HPDE6-E6E7 (cell line): ENCODE measurements around the gene MXD1.
"Not testable (repeated sequence)": the region's sequence is repeated elsewhere in the genome, so short reads cannot be mapped to it uniquely, and the experiment has no call there.

ENCODE experiments used
- DNase-seq: peaks from one replicate; pipeline ENCODE4 v3.0.0; 2011; ENCODE audit warnings: missing footprints; ENCODE audit errors: extremely low spot score

MXD1 gene

GRCh38 chr2:69933254-69933828, 18.4 kb downstream of the MXD1 start:
- no peak for DNase-seq

DNA sequence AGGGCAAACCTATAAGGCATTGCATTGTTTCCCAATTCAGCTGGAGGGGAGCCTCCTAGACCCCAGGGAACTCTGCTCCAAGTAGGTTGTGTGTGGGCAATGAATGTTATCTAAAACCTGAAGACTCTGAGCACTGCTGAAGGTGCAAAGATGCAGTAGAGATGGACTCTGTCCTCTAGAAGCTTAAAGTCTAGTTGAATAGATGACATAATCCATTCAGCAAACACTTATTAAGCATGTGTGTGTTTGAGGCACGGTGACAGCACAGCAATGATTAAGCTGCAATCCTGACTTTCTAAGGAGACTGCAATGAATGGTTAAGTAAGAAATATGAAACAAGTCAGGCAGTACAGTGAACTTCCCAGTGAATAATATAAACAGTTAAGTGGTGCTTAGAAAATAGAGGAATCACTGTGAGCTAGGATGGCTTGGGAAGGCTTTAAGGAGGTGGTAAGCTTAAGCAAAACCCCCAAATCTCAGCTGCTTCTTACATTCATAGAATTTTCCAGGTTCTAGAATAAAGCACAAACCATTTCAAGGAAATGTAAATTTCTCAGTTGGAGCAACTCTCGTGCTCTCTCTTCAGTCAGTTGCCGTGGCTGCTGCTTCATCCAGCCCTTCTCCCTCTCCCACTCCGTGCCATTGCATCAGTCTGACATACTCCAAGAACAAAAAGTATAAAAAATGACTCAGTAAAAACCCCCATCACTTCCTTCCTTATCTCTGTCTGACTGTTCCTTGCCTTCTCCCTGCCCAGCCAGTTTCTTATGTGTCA, 19.1 kb downstream of the MXD1 start:
- peak; percentile 82 for DNase-seq

- DNase-seq, result no peak
Measured at GRCh38 chr2:69934614-69934908, 19.7 kb downstream of the MXD1 start.

GRCh38 chr2:69935011-69935410, 20.1 kb downstream of the MXD1 start:
- no peak for DNase-seq

DNA sequence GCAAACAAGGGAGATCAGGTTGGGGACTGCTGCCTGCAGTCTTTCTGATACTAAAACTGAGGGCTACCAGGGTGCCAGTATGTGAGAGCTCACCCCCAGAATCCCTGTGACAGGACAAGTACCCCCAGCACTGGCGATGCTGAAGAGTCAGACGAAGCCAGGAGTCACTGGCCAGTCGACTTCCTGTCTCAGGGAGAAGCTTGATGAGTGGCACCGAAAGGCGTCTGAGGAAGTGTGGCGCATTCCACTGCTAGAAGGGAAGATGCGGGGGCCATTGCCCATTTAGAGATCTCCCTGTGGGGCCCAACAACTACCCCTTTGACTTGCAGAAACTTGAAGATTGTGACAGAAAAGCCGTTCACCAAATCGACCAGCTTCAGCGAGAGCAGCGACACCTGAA, 22.0 kb downstream of the MXD1 start:
- DNase-seq, result no peak

- DNase-seq, result no peak
Measured at GRCh38 chr2:69937968-69938367, 23.1 kb downstream of the MXD1 start.

DNA sequence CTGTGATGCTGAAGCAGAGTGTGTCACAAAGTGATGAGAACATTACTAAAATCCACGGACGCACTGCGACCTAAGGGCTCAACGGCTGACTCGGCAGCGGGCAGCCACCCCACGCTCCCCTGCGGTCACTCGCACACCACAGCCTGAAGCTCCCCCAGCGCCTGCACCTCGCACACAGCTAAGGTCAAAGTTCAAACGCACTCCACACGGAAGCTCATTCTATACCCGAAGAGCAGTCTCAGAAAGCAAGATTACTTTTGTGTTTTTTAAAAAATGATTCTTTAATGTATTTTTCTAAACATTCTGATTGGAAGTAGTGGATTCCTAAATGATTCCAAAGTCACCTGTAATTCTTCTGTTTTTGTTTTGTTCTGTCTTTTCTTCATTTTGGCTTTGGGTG, 24.8 kb downstream of the MXD1 start:
- no peak for DNase-seq

DNA sequence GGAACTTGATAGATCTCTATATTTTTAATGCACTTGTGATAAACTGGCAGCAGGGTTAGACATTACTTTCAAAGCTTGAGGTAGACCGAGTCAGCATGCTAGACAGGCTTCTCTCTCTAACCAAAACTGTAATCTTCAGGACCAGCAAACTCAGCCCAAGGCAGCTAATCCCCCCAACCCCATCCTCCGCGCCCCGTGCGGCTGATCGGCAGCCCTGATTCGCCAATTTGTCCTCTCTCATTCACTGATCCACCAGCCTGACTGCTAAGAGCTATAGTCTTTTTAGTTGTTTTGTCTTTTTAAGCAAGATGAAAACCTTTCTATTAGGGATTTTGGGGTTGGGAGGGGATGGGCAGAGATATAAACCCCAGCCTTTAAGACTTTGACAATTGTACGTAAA, 25.8 kb downstream of the MXD1 start:
- DNase-seq, result no peak

DNA sequence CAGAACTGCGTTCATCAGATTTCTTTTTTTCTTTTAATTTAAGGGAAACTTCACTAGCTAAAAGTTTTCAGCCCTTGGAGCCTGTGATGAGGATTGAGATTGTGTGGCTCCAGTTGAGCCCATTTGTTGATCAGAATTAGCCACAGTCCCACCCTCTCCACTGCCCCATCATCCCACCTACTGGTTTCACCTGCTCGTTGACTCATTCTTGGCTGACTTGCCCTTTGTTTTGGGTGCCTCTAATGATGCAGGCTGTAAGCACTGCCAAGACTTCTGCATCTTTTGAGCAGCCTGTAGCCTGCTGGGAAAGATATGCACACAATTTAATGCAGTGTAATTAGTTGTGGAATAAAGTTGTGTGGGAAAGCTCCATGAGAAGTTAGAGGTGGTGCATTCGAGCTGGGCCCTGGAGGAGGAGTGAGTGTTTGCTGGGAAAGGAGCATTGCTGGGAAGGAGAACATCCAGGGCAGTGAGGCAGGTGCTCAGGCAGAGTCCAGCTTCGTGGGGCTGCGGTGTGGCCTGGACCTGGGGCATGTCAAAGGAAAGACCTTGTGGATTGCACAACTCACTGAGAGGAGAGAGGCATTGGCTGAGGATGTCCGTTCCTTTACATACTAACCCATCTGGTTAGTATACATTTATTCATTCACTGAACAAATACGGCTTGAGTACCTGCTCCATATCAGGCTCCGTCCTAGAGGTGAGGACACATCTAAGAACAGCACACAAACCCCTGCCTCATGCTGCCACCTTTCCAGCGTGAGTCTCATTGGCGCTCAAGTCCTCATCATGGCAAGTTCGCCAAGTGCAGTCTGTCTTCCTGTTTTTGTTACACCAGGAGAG, 28.3 kb downstream of the MXD1 start:
- no peak for DNase-seq

- no peak for DNase-seq
Measured at GRCh38 chr2:69943843-69944525, 29.1 kb downstream of the MXD1 start.

GRCh38 chr2:69944756-69945155, 29.8 kb downstream of the MXD1 start:
- DNase-seq, result no peak

GRCh38 chr2:69945441-69945840, 30.5 kb downstream of the MXD1 start:
- peak; percentile 98 for DNase-seq

DNA sequence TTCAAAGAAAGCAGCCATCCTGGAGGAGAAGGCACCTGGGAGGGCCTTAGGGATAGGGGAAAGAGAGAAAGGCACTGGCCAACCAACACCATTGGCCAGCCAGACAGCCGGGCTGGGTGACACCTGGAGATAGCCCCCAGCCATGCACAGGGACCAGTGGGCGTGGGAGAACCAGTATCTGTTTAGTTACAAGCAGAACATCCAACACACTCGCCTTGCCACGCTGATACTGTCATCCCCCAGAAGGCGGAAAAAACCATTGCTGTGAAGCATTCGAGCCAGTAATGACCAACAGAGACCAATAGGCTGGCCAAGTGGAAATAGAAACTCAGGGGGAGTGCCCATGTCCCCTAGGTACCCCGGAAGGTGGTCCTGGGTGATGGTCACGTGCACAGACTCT, 31.0 kb downstream of the MXD1 start:
- DNase-seq, result no peak

- DNase-seq, result peak; percentile 79
Measured at GRCh38 chr2:69946351-69947324, 31.7 kb downstream of the MXD1 start.

- no peak for DNase-seq
Measured at GRCh38 chr2:69947325-69947931, 32.5 kb downstream of the MXD1 start.

- DNase-seq, result no peak
Measured at GRCh38 chr2:69948032-69948962, 33.4 kb downstream of the MXD1 start.

DNA sequence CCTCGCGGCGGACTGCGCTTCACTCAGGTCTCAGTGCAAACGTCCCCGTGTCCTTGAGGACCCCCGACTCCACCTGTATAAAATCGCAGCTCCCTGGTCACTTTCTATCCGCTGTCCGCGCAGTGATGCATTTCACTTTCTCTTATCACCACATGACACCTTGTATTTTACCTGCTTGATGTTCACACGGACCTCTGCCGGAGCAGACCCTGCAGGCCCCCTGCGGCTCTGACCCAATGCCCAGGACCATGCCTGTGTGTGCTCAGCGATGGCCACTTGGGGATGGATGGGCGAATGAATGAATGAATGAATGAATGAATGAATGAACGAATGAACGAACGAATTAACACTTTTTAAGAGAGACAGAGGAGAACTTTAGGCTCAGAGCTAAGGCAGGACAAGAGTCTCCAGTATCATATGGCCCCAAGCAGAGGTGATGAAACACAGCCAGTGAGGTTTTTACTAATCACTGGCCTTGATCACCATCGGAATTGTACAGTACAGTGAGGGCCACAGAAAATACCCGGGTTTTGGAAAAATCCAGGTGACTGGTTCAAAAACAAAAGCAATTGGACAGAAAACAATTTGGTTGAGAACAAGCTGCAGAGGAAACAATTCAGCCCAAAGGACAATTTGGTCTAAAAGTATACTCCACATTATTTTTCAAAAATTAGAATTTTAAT, 34.2 kb downstream of the MXD1 start:
- DNase-seq, result no peak

DNA sequence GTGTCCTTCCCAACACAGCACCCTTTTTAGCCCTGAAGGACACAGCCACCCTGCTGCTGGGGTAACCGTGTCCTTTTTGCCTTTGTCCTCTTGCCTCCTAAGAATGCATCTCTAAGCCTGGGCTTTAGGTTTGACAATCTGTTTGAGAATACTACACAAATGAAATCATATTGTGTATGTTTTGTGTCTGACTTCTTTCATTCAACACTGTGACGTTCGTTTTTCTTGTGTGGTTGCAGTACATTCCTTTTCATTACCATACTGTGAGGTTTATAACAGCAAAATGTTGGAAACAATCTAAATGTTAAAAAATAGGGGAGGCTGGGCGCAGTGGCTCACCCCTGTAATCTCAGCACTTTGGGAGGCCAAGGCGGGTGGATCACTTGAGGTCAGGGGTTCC, 35.3 kb downstream of the MXD1 start:
- no peak for DNase-seq

DNA sequence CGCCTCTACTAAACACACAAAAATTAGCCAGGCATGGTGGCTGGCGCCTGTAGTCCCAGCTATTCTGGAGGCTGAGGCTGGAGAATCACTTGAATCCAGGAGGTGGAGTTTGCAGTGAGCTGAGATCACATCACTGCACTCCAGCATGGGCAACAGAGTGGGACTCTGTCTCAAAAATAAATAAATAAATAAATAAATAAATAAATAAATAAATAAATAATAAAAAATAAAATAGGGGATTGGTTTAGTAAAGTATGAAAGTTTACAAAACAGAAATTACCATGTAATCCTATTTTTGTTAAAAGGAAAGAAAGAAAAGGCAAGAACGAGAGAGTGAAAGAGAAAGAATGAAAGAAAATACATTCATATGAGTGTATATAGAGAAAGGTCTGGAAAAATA, 35.8 kb downstream of the MXD1 start:
- DNase-seq, result not testable (repeated sequence)
